ENCODE data around the gene RBM15B.

The RBM15B gene

DNA sequence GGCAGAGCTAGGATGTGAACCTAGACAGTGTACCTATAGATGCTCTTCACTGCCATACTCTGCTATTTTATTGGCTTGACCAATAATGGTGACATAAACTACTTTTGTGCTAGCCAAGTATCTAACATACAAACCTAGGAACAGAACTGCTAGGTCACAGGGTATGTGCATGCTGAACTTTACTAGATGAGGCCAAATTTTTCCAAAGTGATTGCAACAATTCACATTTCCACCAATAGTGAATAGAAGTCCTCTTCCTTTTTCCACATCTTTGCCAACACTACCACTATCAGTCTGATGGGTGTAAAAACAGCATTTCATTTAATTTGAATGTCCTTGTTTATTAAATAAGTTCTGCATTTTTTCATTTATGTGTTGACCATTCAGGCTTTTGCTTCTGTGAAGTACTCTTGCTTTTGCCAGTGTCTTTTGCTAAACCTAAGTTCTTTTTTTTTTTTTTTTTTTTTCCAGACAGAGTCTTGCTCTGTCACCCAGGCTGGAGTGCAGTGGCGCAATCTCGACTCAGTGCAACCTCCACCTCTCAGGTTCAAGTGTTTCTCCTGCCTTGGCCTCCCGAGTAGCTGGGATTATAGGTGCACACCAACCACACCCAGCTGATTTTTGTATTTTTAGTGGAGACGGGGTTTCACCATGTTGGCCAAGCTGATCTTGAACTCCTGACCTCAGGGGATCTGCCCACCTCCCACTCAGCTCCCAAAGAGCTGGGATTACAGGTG, 54.6 kb downstream of the RBM15B start:
- DNase-seq (ENCODE audit: low read depth in 2 of 2) = no peak
